BLaER1 (cell line): ENCODE results near the gene CTCFL.
A peak's percentile ranks its signal among the peaks of the same experiment; 100 is the strongest.

Source experiments
- H3K27ac ChIP-seq: shearing (Covaris generic); formaldehyde crosslinking; 2 replicates; pipeline ENCODE4 v1.8.1; 2022
- H3K27me3 ChIP-seq: shearing (Covaris generic); formaldehyde crosslinking; 2 replicates; pipeline ENCODE4 v1.8.1; 2022
- H3K36me3 ChIP-seq: shearing (Covaris generic); formaldehyde crosslinking; 2 replicates; pipeline ENCODE4 v1.8.1; 2022
- H3K4me1 ChIP-seq: shearing (Covaris generic); formaldehyde crosslinking; 2 replicates; pipeline ENCODE4 v1.8.1; 2022
- H3K4me2 ChIP-seq: shearing (Covaris generic); formaldehyde crosslinking; 2 replicates; pipeline ENCODE4 v1.8.1; 2022
- H3K4me3 ChIP-seq: shearing (Covaris generic); formaldehyde crosslinking; 2 replicates; pipeline ENCODE4 v1.8.1; 2022
- H3K9ac ChIP-seq: shearing (Covaris generic); formaldehyde crosslinking; 2 replicates; pipeline ENCODE4 v1.8.1; 2022
- H3K9me3 ChIP-seq: shearing (Covaris generic); formaldehyde crosslinking; 2 replicates; pipeline ENCODE4 v1.8.1; 2022
- H4K20me1 ChIP-seq: shearing (Covaris generic); formaldehyde crosslinking; 2 replicates; pipeline ENCODE4 v1.8.1; 2022
- Cebpa-rat ChIP-seq: shearing (Covaris generic); IDR thresholded peaks from 2 replicates; pipeline ENCODE4 v1.8.1; 2022

CTCFL gene, protein sequence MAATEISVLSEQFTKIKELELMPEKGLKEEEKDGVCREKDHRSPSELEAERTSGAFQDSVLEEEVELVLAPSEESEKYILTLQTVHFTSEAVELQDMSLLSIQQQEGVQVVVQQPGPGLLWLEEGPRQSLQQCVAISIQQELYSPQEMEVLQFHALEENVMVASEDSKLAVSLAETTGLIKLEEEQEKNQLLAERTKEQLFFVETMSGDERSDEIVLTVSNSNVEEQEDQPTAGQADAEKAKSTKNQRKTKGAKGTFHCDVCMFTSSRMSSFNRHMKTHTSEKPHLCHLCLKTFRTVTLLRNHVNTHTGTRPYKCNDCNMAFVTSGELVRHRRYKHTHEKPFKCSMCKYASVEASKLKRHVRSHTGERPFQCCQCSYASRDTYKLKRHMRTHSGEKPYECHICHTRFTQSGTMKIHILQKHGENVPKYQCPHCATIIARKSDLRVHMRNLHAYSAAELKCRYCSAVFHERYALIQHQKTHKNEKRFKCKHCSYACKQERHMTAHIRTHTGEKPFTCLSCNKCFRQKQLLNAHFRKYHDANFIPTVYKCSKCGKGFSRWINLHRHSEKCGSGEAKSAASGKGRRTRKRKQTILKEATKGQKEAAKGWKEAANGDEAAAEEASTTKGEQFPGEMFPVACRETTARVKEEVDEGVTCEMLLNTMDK

DNA sequence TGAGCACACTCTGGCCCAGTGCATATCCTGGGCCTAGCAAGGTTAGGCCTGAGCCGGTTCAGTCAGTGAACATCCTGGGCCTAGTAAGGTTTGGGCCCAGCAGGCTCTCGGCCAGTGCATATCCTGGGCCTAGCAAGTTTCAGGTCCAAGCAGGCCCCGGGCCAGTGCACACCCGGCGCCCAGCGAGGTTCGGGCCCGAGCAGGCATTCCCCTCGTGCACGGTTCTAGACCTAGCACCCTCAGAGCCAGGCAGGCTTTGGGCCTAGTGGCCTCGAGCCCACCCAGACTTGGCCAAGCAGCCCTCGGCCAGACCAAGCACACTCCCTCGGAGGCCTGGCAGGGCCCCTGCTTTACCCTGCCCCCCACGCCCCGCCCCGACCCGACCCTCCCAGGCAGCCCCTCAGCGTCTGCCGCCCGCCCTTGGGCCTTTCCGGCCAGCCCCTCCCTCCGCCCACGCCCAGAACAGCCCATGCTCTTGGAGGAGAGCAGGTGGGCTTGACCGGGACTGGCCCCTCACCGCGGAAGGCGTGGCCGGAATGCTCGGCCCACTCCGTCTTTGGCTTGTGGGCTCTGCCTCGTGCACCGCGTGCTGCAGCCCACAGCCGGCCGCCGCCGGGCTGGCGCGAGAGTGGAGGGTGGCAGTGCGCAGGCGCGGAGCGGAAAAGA lies at the start of gene CTCFL:
Gene CTCFL, minus strand, starts transcription at position 630 of the 666 bp plus-strand sequence. CDS start 935 bp downstream, outside the sequence.
- Histone ChIP-seq H4K20me1 (no peaks in the 10 kb centered on the region), H3K4me1 (peaks cover 5% of the 10 kb centered on the region; the same call in 1 of the 2 replicates), H3K27ac (no peak within 1 kb of the TSS), H3K9ac (no peak within 1 kb of the TSS), H3K4me3 (no peak within 1 kb of the TSS), H3K36me3 (no peaks in the 10 kb centered on the region), H3K27me3 (no peaks in the 10 kb centered on the region), H3K4me2 (no peak within 1 kb of the TSS), H3K9me3 (no peaks in the 10 kb centered on the region)
- no peak for TF ChIP-seq Cebpa-rat

DNA sequence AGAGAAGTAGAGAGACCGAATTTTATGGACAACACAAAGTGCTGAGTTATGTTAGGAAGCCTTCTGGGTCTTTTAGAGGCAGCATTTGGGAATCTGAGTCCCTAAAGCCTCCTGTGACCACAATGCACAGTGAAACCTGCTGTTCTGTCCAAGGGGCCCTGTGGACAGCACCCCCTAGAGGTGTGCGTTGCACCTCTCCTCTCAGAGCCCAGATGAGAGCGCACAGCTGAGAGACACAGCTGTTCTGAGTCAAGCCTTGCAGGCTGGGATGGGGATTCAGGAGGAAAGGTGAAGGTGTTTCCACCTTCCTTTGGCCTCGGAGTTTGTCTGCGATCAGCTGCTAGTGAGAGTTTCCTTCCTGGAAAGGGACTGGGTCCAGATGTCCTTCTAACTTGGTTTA lies 49.0 kb upstream of the CTCFL start:
- no peak overlapping the region for H3K9ac ChIP-seq
- H3K4me2 ChIP-seq = peak overlapping the region; percentile 16
- H3K9me3 ChIP-seq = no peaks in the 10 kb centered on the region
- no peak overlapping the region for H3K4me3 ChIP-seq
- H3K4me1 ChIP-seq = peaks cover 15% of the 10 kb centered on the region
- no peaks in the 10 kb centered on the region for H3K36me3 ChIP-seq
- H3K27ac ChIP-seq = no peak overlapping the region
- H4K20me1 ChIP-seq = no peaks in the 10 kb centered on the region
- peaks cover 7% of the 10 kb centered on the region; the same call in 1 of the 2 replicates for H3K27me3 ChIP-seq
- no peak for TF ChIP-seq Cebpa-rat

DNA sequence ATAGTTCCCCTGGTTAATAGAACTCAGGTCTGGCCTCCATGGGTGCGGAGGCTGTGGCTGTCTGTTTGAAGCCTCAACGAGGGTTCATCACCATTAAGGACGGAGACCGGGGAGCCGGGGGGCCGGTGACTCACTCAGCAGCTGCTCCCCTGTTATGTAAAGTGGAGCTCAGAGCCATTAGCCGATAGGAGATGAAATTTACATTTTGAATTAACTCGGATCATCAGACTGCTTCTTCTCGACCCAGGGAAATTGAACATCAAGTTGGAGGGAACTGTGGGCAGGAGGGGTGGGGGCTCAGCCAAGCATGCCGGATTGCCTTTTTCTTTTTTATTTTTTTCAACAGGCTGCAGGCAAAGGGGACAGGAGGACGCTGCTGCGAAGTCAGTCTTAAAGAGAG lies 48.3 kb upstream of the CTCFL start:
- no peak for TF ChIP-seq Cebpa-rat
- Histone ChIP-seq H3K4me3 (no peak overlapping the region), H3K9me3 (no peaks in the 10 kb centered on the region), H3K9ac (no peak overlapping the region), H4K20me1 (no peaks in the 10 kb centered on the region), H3K4me2 (peak overlapping the region; percentile 16), H3K4me1 (peaks cover 15% of the 10 kb centered on the region), H3K36me3 (no peaks in the 10 kb centered on the region), H3K27me3 (peaks cover 2% of the 10 kb centered on the region; the same call in 1 of the 2 replicates), H3K27ac (no peak overlapping the region)

DNA sequence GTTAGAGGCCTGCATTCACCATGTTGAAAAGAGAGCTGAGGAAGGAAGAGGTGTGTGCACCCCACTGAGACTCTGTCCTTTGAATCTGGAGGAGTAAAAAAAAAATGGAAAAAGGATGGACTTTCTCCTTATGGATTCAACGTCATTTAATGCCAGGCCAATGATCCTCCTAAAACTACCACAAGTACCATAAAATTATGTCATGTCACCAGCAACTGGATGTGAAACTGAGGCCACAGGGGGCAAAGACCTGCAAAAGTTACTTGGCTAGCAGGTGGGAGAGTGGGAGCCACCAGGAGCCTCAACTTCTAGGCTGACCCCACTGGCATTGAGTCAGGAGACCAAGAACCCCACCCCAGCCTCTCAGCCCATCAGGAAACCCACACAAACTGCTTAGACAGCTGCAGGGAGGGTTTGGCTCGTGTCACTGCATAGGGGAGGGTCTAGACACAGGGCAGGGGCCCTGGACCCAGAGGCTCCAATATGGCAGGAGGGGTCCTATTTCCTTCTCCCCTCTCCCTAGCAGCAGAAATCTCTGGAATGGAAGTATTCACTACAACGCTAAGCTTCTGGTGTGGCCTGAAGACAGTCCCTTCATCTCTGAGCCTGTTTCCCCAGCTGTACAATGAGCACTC lies 47.0 kb upstream of the CTCFL start:
- H3K4me3 ChIP-seq = no peak overlapping the region
- H3K4me1 ChIP-seq = peaks cover 15% of the 10 kb centered on the region
- no peaks in the 10 kb centered on the region for H4K20me1 ChIP-seq
- no peaks in the 10 kb centered on the region for H3K9me3 ChIP-seq
- H3K27me3 ChIP-seq = no peaks in the 10 kb centered on the region
- no peak overlapping the region for H3K4me2 ChIP-seq
- H3K36me3 ChIP-seq = no peaks in the 10 kb centered on the region
- no peak for TF ChIP-seq Cebpa-rat
- no peak overlapping the region for H3K27ac ChIP-seq
- H3K9ac ChIP-seq = no peak overlapping the region

DNA sequence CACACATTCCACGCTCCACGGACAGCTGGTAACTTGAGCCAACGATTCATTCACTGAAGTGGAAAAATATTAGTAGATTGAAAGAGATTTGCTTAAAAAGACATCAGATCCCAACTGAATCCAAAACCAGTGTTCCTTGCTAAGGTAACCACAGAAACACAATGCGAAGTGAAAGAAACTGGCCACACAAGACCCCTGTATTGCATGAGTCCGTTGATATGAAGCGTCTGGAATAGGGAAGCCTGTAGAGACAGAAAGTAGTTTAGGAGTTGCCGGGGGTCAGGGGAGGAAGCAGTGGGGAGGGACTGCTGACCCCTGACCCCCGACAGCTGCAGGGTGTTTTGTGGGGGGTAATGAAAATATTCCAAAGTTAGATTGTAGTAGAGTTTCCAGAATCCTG lies 46.0 kb upstream of the CTCFL start:
- no peaks in the 10 kb centered on the region for H4K20me1 ChIP-seq
- no peaks in the 10 kb centered on the region for H3K27me3 ChIP-seq
- H3K4me3 ChIP-seq = no peak overlapping the region
- H3K4me1 ChIP-seq = peaks cover 15% of the 10 kb centered on the region
- no peak overlapping the region for H3K27ac ChIP-seq
- H3K36me3 ChIP-seq = no peaks in the 10 kb centered on the region
- TF ChIP-seq Cebpa-rat = no peak
- H3K9ac ChIP-seq = no peak overlapping the region
- no peak overlapping the region for H3K4me2 ChIP-seq
- H3K9me3 ChIP-seq = no peaks in the 10 kb centered on the region

DNA sequence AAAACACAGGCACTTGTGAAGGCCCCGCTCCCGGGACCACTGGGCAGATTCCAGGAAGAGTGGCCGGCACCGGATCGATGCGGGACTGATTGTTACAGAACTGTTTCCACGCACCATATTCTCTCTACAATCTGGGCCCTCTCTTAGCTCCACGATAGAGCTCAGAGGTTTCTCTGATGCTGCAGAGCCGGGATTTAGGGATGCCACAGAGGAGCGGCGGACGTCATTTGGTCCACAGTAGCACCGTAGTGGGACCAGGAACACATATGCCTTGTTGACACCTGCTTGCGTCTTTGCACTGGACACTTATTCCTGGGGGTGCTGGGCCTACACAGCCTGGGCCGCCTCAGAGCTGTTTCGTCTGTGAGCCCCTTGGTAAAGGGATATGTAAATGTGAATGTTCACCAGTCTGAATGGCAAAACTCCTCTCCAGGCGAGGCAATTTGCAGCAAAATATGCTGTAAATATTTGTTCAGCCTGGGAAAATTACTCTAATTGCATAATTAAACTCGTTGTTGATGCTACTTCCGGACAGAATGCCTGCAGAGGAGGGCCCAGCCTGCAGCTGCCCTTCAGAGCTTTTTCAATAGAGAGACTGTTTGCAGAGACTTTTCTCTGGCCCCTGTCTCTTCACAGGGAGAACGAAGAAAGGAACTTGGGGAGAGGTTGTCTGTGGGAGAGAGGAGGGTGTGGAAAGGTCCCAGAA lies 45.4 kb upstream of the CTCFL start:
- TF ChIP-seq Cebpa-rat = no peak
- H3K36me3 ChIP-seq = no peaks in the 10 kb centered on the region
- H3K27ac ChIP-seq = no peak overlapping the region
- H3K4me3 ChIP-seq = no peak overlapping the region
- H3K4me2 ChIP-seq = no peak overlapping the region
- H3K9ac ChIP-seq = no peak overlapping the region
- peaks cover 15% of the 10 kb centered on the region for H3K4me1 ChIP-seq
- no peaks in the 10 kb centered on the region for H3K9me3 ChIP-seq
- H3K27me3 ChIP-seq = no peaks in the 10 kb centered on the region
- no peaks in the 10 kb centered on the region for H4K20me1 ChIP-seq

DNA sequence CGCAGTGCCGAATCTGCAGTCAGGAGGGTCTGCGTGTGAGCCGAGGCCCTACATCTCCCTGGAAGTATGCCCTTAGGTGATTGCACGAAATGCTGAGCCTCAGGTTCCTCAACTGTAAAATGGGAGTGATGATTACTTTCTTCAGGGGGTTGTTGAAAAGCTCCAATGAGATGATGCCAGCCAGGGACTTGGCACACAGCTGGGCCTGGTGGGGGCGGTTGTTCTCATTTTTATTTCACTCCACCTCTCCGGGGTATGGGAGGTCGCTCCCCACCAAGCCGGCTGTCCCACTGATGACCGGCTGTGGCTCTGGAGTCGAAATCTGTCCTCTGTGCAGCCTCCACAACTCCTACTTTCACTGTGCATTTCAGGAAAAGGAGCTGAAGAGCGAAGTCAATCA lies 44.0 kb upstream of the CTCFL start:
- H3K27ac ChIP-seq = no peak overlapping the region
- H3K4me1 ChIP-seq = peaks cover 11% of the 10 kb centered on the region
- no peak overlapping the region for H3K4me2 ChIP-seq
- no peak overlapping the region for H3K4me3 ChIP-seq
- no peak overlapping the region for H3K9ac ChIP-seq
- H3K36me3 ChIP-seq = no peaks in the 10 kb centered on the region
- no peaks in the 10 kb centered on the region for H3K9me3 ChIP-seq
- no peaks in the 10 kb centered on the region for H4K20me1 ChIP-seq
- no peaks in the 10 kb centered on the region for H3K27me3 ChIP-seq
- no peak for TF ChIP-seq Cebpa-rat

DNA sequence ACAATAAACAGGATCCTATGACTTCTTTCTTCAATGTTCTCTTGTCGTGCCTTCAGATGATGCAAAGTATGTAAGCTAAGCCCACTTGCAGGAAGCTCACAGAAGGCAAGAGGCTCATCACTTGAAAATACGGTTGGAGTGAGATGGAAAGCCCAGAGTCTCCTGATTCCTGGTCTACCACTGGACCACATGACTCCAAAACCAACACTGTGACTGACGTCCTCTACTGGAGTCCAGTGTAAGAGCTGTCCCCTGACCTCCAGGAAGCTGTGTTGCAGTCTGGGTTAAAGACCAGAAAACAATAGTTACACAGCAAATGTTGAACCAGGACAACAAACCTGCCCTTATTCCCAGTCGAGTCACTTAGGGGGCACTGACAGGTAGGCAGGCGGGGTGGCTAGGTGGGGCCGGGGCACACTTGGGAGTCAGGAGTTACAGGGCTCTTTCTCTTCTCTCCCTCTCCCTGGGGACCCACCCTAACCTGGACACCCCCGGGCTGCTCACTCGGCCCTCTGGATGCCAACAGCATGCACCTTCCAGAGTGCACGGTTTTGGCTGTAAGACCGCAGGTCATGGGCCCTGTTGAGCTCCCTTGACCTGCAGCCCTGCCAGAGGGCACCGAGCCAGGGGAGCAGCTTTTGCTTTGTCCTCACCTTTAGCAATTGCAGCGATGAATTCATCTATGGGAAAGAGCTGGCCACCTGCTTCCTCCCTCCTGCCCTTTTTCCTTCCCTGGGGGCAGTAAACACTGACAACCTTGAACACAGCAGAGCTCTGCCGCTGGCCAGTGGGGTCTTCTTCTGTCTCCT lies 43.4 kb upstream of the CTCFL start:
- no peaks in the 10 kb centered on the region for H3K9me3 ChIP-seq
- TF ChIP-seq Cebpa-rat = no peak
- H3K9ac ChIP-seq = no peak overlapping the region
- H3K36me3 ChIP-seq = no peaks in the 10 kb centered on the region
- H3K4me3 ChIP-seq = no peak overlapping the region
- H3K27ac ChIP-seq = no peak overlapping the region
- H3K4me2 ChIP-seq = no peak overlapping the region
- no peaks in the 10 kb centered on the region for H3K27me3 ChIP-seq
- peaks cover 4% of the 10 kb centered on the region for H3K4me1 ChIP-seq
- no peaks in the 10 kb centered on the region for H4K20me1 ChIP-seq
